Embryonic facial prominence (tissue), 1 donor: ENCODE results near the gene PRDM1.

Source experiments
- DNase-seq: peaks from one replicate; pipeline ENCODE4 v3.0.0-alpha.2; 2016; ENCODE audit errors: extremely low spot score

Gene PRDM1

GRCh38 chr6:106070636-106071035, 15.5 kb upstream of the PRDM1 start:
- DNase-seq, result no peak

GRCh38 chr6:106072501-106073090, 13.5 kb upstream of the PRDM1 start:
- no peak for DNase-seq

- no peak for DNase-seq
Measured at GRCh38 chr6:106074146-106074545, 12.0 kb upstream of the PRDM1 start.

- no peak for DNase-seq
Measured at GRCh38 chr6:106076139-106076538, 10.0 kb upstream of the PRDM1 start.

GRCh38 chr6:106077170-106077569, 9.0 kb upstream of the PRDM1 start:
- DNase-seq, result no peak

- no peak for DNase-seq
Measured at GRCh38 chr6:106077881-106078280, 8.3 kb upstream of the PRDM1 start.

GRCh38 chr6:106079961-106080762, 6.0 kb upstream of the PRDM1 start:
- no peak for DNase-seq

- no peak for DNase-seq
Measured at GRCh38 chr6:106080763-106081095, 5.4 kb upstream of the PRDM1 start.

- no peak for DNase-seq
Measured at GRCh38 chr6:106081715-106082114, 4.4 kb upstream of the PRDM1 start.

GRCh38 chr6:106082735-106083398, 3.3 kb upstream of the PRDM1 start:
- no peak for DNase-seq

GRCh38 chr6:106083618-106084017, 2.5 kb upstream of the PRDM1 start:
- DNase-seq, result no peak

- no peak for DNase-seq
Measured at GRCh38 chr6:106084106-106084988, 1.8 kb upstream of the PRDM1 start.

- no peak for DNase-seq
Measured at GRCh38 chr6:106084989-106085691, 996 bp upstream of the PRDM1 start.

GRCh38 chr6:106085692-106085983, 498 bp upstream of the PRDM1 start:
- DNase-seq, result no peak

- DNase-seq, result no peak
Measured at GRCh38 chr6:106086814-106087175, 659 bp downstream of the PRDM1 start.

GRCh38 chr6:106087548-106088325, 1.6 kb downstream of the PRDM1 start:
- no peak for DNase-seq

- DNase-seq, result no peak
Measured at GRCh38 chr6:106090001-106090400, 3.9 kb downstream of the PRDM1 start.

- no peak for DNase-seq
Measured at GRCh38 chr6:106092279-106092678, 6.1 kb downstream of the PRDM1 start.

- DNase-seq, result no peak
Measured at GRCh38 chr6:106094261-106094963, 8.3 kb downstream of the PRDM1 start.

- DNase-seq, result no peak
Measured at GRCh38 chr6:106094964-106095335, 8.8 kb downstream of the PRDM1 start.
